OCI-LY3 (cell line): ENCODE measurements around the gene UQCC5.

Experiments
- H2AFZ ChIP-seq: fragments of 200-600, 300-600 bp; shearing (Covaris generic); 2 replicates; pipeline ENCODE4 v1.6.0; 2014; ENCODE audit warnings: antibody characterized with exemption, low read depth, low read length
- H3K27ac ChIP-seq: fragments of 200-600, 300-600 bp; sonication (generic); 2 replicates; pipeline ENCODE4 v1.5.1; 2014; ENCODE audit warnings: mild to moderate bottlenecking, low read length, moderate library complexity, mixed read lengths
- H3K27me3 ChIP-seq: fragments of 200-600, 300-600 bp; sonication (generic); 2 replicates; pipeline ENCODE4 v1.6.1; 2014; ENCODE audit warnings: low read depth, low read length, mixed read lengths
- H3K36me3 ChIP-seq: fragments of 200-600, 300-600 bp; sonication (generic); replicated peaks from 2 replicates; pipeline ENCODE3; 2014; ENCODE audit warnings: low read depth, low read length, mixed read lengths
- H3K4me1 ChIP-seq: fragments of 300-600, 200-600 bp; sonication (generic); 2 replicates; pipeline ENCODE4 v1.6.1; 2014; ENCODE audit warnings: low read length, mixed read lengths
- H3K4me2 ChIP-seq: fragments of 200-600, 300-600 bp; sonication (generic); 2 replicates; pipeline ENCODE4 v1.6.1; 2014; ENCODE audit warnings: low read length, mixed read lengths
- H3K4me3 ChIP-seq: fragments of 300-600, 200-600 bp; sonication (generic); 2 replicates; pipeline ENCODE4 v1.5.1; 2014; ENCODE audit warnings: antibody characterized with exemption, mild to moderate bottlenecking, low read length, moderate library complexity
- H3K79me2 ChIP-seq: fragments of 300-600, 200-600 bp; shearing (Covaris generic); 2 replicates; pipeline ENCODE4 v1.6.1; 2014; ENCODE audit warnings: mild to moderate bottlenecking, low read length, mixed read lengths
- H3K9ac ChIP-seq: fragments of 300-600, 200-600 bp; shearing (Covaris generic); 2 replicates; pipeline ENCODE4 v1.6.0; 2014; ENCODE audit warnings: mild to moderate bottlenecking, low read length, moderate library complexity
- H3K9me3 ChIP-seq: fragments of 200-600, 300-600 bp; shearing (Covaris generic); 2 replicates; pipeline ENCODE4 v1.6.1; 2014; ENCODE audit warnings: low read length, mixed read lengths; ENCODE audit not compliant: insufficient read depth
- H4K20me1 ChIP-seq: fragments of 200-600, 300-600 bp; sonication (generic); 2 replicates; pipeline ENCODE4 v1.6.1; 2016; ENCODE audit warnings: low read length, mixed read lengths; ENCODE audit not compliant: insufficient read depth
- EZH2phosphoT487 ChIP-seq: fragments of 200-600 bp; shearing (Covaris generic); IDR thresholded peaks from 2 replicates; pipeline ENCODE4 v1.6.1; 2018; ENCODE audit warnings: antibody characterized with exemption, mixed run types, low read depth
- TF ChIP-seq, protein P1 (sequence below): fragments of 200-600, 300-600 bp; sonication (generic); IDR thresholded peaks from 2 replicates; pipeline ENCODE4 v1.5.1; 2014; ENCODE audit warnings: antibody characterized with exemption, low read length, low read depth

Gene UQCC5

DNA sequence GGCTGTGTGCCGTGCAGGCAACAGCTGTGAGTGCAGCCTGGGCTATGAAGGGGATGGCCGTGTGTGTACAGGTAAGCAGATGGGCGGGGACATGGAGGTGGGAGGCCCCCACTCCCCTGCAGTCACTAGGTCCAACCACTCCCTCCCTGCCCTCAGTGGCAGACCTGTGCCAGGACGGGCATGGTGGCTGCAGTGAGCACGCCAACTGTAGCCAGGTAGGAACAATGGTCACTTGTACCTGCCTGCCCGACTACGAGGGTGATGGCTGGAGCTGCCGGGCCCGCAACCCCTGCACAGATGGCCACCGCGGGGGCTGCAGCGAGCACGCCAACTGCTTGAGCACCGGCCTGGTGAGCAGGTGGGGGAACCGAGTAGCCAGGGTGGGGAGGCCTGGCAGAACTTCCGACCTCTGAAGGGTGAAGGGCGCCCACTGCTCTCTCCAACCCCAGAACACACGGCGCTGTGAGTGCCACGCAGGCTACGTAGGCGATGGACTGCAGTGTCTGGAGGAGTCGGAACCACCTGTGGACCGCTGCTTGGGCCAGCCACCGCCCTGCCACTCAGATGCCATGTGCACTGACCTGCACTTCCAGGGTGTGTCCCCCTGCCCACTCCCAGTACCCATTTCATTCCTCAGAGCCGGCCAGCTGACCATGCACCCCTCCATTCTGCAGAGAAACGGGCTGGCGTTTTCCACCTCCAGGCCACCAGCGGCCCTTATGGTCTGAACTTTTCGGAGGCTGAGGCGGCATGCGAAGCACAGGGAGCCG, 14.3 kb upstream of the UQCC5 start:
- no peak overlapping the region for H3K9ac ChIP-seq
- no peaks in the 10 kb centered on the region for H3K27me3 ChIP-seq
- H3K9me3 ChIP-seq = no peaks in the 10 kb centered on the region
- H3K4me3 ChIP-seq = no peak overlapping the region
- H3K4me1 ChIP-seq = no peaks in the 10 kb centered on the region
- no peaks in the 10 kb centered on the region for H3K79me2 ChIP-seq
- no peaks in the 10 kb centered on the region; the same call in 1 of the 2 replicates for H4K20me1 ChIP-seq
- H3K27ac ChIP-seq = no peak overlapping the region
- no peak overlapping the region for H2AFZ ChIP-seq
- TF ChIP-seq, protein P1, sequence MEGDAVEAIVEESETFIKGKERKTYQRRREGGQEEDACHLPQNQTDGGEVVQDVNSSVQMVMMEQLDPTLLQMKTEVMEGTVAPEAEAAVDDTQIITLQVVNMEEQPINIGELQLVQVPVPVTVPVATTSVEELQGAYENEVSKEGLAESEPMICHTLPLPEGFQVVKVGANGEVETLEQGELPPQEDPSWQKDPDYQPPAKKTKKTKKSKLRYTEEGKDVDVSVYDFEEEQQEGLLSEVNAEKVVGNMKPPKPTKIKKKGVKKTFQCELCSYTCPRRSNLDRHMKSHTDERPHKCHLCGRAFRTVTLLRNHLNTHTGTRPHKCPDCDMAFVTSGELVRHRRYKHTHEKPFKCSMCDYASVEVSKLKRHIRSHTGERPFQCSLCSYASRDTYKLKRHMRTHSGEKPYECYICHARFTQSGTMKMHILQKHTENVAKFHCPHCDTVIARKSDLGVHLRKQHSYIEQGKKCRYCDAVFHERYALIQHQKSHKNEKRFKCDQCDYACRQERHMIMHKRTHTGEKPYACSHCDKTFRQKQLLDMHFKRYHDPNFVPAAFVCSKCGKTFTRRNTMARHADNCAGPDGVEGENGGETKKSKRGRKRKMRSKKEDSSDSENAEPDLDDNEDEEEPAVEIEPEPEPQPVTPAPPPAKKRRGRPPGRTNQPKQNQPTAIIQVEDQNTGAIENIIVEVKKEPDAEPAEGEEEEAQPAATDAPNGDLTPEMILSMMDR = no peak
- no peak for TF ChIP-seq EZH2phosphoT487
- peaks cover 16% of the 10 kb centered on the region for H3K36me3 ChIP-seq
- no peak overlapping the region for H3K4me2 ChIP-seq

DNA sequence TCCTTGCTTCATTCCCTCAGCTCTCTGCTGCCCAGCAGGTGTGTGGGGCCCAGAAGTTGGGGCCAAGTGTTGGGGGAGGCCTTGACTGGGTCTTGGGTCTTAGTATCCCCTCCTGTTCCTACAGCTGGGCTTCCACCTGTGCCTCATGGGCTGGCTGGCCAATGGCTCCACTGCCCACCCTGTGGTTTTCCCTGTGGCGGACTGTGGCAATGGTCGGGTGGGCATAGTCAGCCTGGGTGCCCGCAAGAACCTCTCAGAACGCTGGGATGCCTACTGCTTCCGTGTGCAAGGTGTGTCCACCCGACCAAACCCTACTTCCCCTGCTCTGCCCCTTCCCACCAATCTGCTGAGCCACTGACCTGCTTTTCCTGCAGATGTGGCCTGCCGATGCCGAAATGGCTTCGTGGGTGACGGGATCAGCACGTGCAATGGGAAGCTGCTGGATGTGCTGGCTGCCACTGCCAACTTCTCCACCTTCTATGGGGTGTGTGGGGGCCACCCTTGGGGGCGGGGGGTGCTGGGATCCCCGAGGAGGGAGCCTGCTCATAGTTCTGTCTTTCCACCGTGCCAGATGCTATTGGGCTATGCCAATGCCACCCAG, 13.7 kb upstream of the UQCC5 start:
- no peaks in the 10 kb centered on the region for H3K4me1 ChIP-seq

DNA sequence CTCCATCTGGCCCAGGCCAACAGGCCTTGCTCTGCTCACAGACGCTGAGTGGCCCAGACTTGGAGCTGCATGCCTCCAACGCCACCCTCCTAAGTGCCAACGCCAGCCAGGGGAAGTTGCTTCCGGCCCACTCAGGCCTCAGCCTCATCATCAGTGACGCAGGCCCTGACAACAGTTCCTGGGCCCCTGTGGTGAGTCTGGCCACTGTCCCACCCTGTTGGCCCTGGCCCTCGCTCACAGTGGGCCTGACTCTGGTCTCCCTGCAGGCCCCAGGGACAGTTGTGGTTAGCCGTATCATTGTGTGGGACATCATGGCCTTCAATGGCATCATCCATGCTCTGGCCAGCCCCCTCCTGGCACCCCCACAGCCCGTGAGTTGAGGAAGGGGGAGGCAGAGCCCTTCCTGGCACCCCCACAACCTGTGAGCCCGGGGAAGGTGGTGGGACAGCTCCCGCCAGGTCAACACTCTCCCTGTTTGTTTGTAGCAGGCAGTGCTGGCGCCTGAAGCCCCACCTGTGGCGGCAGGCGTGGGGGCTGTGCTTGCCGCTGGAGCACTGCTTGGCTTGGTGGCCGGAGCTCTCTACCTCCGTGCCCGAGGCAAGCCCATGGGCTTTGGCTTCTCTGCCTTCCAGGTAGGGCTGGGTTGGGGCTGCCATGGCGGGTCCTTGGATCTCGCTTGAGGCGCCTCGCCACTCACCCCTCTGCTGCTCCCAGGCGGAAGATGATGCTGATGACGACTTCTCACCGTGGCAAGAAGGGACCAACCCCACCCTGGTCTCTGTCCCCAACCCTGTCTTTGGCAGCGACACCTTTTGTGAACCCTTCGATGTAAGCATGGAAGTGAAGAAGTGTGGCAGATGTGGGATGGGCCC, 12.8 kb upstream of the UQCC5 start:
- TF ChIP-seq, protein P1 = no peak
- TF ChIP-seq EZH2phosphoT487 = no peak
- Histone ChIP-seq H3K4me3 (no peak overlapping the region), H3K4me1 (no peaks in the 10 kb centered on the region), H3K9ac (no peak overlapping the region), H3K4me2 (no peak overlapping the region), H3K36me3 (peaks cover 28% of the 10 kb centered on the region), H3K79me2 (no peaks in the 10 kb centered on the region), H2AFZ (no peak overlapping the region), H3K9me3 (no peaks in the 10 kb centered on the region), H3K27me3 (no peaks in the 10 kb centered on the region), H4K20me1 (no peaks in the 10 kb centered on the region; the same call in 1 of the 2 replicates), H3K27ac (no peak overlapping the region)

More for the DNA sequence above, 13.7 kb upstream of the UQCC5 start:
- no peak overlapping the region for H3K4me3 ChIP-seq
- no peaks in the 10 kb centered on the region for H3K9me3 ChIP-seq
- TF ChIP-seq, protein P1 = no peak
- no peak for TF ChIP-seq EZH2phosphoT487
- H3K4me2 ChIP-seq = no peak overlapping the region
- no peaks in the 10 kb centered on the region for H3K27me3 ChIP-seq
- no peaks in the 10 kb centered on the region for H3K79me2 ChIP-seq
- H3K27ac ChIP-seq = no peak overlapping the region
- H4K20me1 ChIP-seq = no peaks in the 10 kb centered on the region; the same call in 1 of the 2 replicates
- no peak overlapping the region for H3K9ac ChIP-seq
- H2AFZ ChIP-seq = no peak overlapping the region
- peaks cover 22% of the 10 kb centered on the region for H3K36me3 ChIP-seq
